IPS DF 6.9 (cell line): ENCODE measurements around the gene PDE6A.
A peak's percentile ranks its signal among the peaks of the same experiment; 100 is the strongest.

Experiments
- DNase-seq: peaks from one replicate; pipeline ENCODE4 v3.0.0-alpha.2; 2013; ENCODE audit warnings: low read depth, low spot score
- H3K27ac ChIP-seq: one replicate; pipeline ENCODE4 v1.5.1; 2013; ENCODE audit warnings: low read length, control low read depth
- H3K27me3 ChIP-seq: 2 replicates; pipeline ENCODE4 v1.6.1; 2013; ENCODE audit warnings: mild to moderate bottlenecking, low read length; ENCODE audit not compliant: control insufficient read depth, insufficient read depth
- H3K36me3 ChIP-seq: 2 replicates; pipeline ENCODE4 v1.6.1; 2013; ENCODE audit warnings: low read length; ENCODE audit not compliant: control insufficient read depth, insufficient read depth
- H3K4me1 ChIP-seq: 2 replicates; pipeline ENCODE4 v1.6.1; 2013; ENCODE audit warnings: low read length; ENCODE audit not compliant: control insufficient read depth, insufficient read depth
- H3K4me3 ChIP-seq: 2 replicates; pipeline ENCODE4 v1.5.1; 2013; ENCODE audit warnings: mild to moderate bottlenecking, low read length
- H3K9me3 ChIP-seq: 2 replicates; pipeline ENCODE4 v1.6.1; 2013; ENCODE audit warnings: low read length, inconsistent platforms; ENCODE audit not compliant: control insufficient read depth, insufficient read depth
- WGBS: extraction: QIAGEN DNeasy Blood & Tissue Kit; methylation state at CpG from one replicate; pipeline ENCODE4 v1.1.7; 2013; ENCODE audit warnings: mixed read lengths, missing lambda C conversion rate; ENCODE audit not compliant: insufficient read length, insufficient coverage; 5-methylcytosine and 5-hydroxymethylcytosine counted together

The PDE6A gene

DNA sequence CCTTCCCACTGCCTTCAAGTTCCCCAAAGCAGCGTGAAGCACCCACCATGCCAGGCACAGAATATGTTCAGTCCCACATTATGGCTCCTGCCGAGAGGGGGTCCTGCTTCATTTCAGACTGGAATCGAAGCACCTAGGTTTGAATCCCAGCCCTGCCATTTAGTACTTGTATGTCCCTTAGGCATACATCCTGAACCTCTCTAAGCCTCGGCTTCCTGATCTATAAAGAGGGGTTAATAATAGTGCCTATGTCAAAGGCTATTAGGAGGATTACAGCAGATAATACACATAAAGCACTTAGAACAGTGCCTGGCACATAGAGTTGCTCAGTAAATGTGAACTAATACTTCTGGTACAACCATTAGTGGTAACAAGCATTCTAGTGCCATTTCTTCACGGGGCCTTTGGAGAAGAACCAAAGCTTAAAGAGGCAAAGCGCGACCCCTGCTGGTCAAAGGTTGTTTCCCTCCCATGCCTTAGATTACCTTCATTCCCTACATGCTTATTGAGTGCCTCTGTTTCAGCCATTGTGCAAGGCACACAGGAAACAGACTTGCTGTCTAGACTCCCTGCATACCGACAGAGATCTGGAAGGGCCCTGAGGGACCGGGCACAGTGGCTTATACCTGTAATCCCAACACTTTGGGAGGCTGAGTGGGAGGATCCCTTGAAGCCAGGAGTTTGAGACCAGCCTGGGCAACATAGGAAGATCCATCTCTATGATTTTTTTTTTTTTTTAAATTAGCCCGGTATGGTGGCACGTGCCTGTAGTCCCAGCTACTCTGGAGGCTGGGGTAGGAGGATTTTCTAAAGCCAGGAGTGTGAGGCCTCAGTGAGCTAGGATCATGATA is 116.2 kb downstream of the PDE6A start:
- WGBS = no CpG with 5 or more reads among the region's 11 CpGs
- no peak overlapping the region for H3K27ac ChIP-seq
- peak; percentile 84 for DNase-seq

DNA sequence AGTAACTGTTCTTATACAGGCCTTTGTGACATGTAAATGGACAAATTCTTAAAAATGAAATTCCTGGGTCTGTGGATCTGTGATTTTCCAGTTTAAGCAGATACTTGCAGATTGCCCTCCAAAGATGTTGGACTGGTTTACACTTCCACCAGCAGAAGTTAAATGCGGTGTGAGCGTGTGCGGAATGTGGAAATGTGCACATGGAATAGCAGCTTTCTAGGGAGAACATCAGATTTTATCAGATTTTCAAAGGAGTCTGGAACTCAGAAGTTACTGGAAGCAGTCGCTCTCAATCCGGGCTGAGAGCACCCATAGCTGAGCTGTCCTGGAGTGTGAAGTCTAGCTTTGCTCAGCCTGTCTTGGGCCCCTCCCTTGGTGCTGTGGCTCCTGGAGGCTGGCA is 117.0 kb downstream of the PDE6A start:
- DNase-seq = no peak
- Histone ChIP-seq H3K4me1 (no peaks in the 10 kb centered on the region), H3K36me3 (no peaks in the 10 kb centered on the region), H3K27ac (no peak overlapping the region), H3K9me3 (no peaks in the 10 kb centered on the region), H3K27me3 (no peaks in the 10 kb centered on the region), H3K4me3 (no peak overlapping the region)
- no CpG with 5 or more reads among the region's 5 CpGs for WGBS

More for the DNA sequence above, 116.2 kb downstream of the PDE6A start:
- Histone ChIP-seq H3K9me3 (no peaks in the 10 kb centered on the region), H3K4me1 (no peaks in the 10 kb centered on the region), H3K4me3 (no peak overlapping the region), H3K36me3 (no peaks in the 10 kb centered on the region), H3K27me3 (no peaks in the 10 kb centered on the region)

DNA sequence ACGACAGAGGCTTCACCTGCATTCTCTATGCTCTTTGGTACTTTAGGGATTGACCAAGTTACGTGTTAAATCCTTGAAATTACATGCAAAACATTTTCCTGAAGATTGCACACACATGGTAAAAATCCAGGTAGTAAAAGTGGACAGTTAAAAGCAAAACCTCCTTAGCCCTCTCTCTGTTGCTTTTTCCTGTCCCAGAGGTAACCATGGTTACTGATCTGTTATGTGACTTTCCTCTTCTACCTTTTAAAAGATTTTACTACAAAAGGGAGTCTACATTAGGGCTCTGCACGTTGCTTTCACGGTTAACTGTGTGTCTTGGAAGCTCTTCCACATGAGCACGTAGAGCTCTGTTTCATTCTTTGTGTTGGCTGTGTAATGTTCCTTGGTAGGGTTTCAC is 117.5 kb downstream of the PDE6A start:
- Histone ChIP-seq H3K27ac (no peak overlapping the region), H3K36me3 (no peaks in the 10 kb centered on the region), H3K4me1 (no peaks in the 10 kb centered on the region), H3K4me3 (no peak overlapping the region), H3K27me3 (no peaks in the 10 kb centered on the region), H3K9me3 (no peaks in the 10 kb centered on the region)
- no CpG with 5 or more reads among the region's 5 CpGs for WGBS
- no peak for DNase-seq

DNA sequence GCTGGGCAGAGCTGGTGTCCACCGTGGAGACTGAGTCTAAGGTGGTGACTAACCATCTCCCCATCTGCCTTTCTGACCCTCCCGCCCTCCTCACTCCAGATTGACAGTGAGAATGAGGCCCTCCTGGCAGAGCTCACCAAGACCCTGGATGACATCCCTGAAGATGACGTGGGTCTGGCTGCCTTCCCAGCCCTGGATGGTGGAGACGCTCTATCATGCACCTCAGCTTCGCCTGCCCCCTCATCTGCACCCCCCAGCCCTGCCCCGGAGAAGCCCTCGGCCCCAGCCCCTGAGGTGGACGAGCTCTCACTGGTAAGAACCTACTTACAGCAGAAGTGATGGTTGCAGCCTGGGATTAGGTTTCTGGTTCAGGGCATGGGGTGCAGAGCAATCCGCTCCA is 118.0 kb downstream of the PDE6A start:
- H3K4me1 ChIP-seq = no peaks in the 10 kb centered on the region
- no peaks in the 10 kb centered on the region for H3K36me3 ChIP-seq
- DNase-seq = no peak
- no CpG with 5 or more reads among the region's 9 CpGs for WGBS
- no peaks in the 10 kb centered on the region for H3K27me3 ChIP-seq
- H3K27ac ChIP-seq = no peak overlapping the region
- no peaks in the 10 kb centered on the region for H3K9me3 ChIP-seq
- H3K4me3 ChIP-seq = no peak overlapping the region

DNA sequence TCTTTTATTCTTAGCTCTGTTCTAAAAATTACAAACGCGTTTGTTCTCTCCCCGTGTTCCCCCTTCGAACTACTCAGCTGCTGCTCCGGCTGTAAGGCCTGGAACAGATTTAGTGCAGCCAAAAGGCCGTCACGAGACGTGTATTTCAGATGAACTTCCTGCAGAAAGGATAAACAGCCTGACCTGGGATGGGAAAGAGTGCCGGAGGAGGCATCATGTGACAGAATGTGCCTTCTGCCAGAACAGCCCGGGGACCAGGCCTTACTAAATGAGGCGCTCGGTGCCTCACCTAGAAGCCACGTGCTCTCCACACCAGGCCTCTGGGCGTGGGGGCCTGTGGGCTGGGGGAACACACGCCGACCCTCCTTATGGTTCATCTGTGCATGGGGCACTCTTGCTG is 119.7 kb downstream of the PDE6A start:
- no peak overlapping the region for H3K4me3 ChIP-seq
- DNase-seq = no peak
- 0 out of 2 replicates have a peak, but pooled peaks cover 2% of the 10 kb centered on the region for H3K4me1 ChIP-seq
- WGBS = no CpG with 5 or more reads among the region's 16 CpGs
- no peaks in the 10 kb centered on the region for H3K9me3 ChIP-seq
- no peaks in the 10 kb centered on the region for H3K36me3 ChIP-seq
- no peak overlapping the region for H3K27ac ChIP-seq
- no peaks in the 10 kb centered on the region for H3K27me3 ChIP-seq

DNA sequence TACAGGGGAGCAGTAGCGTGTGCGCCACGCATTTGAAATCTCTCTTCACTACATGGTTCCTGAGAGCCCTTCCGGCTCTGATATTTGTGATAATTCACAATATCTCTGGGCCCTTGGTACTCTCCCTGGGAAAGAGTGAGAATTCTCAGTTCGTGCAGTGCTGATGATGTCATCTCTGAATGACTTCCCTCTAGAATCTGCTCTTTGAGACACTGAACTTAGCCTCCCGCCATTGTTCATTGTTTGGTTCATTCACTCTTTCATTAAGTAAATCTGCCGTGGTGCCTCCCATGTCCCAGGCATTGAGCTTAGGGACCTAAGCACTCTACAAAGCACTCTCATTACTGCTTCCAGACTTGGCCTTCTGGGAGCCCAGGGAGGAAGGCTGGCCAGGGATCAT is 120.5 kb downstream of the PDE6A start:
- WGBS = no CpG with 5 or more reads among the region's 7 CpGs
- Histone ChIP-seq H3K4me3 (no peak overlapping the region), H3K27me3 (no peaks in the 10 kb centered on the region), H3K4me1 (0 out of 2 replicates have a peak, but pooled peaks cover 2% of the 10 kb centered on the region), H3K27ac (no peak overlapping the region), H3K9me3 (no peaks in the 10 kb centered on the region), H3K36me3 (no peaks in the 10 kb centered on the region)
- DNase-seq = no peak

DNA sequence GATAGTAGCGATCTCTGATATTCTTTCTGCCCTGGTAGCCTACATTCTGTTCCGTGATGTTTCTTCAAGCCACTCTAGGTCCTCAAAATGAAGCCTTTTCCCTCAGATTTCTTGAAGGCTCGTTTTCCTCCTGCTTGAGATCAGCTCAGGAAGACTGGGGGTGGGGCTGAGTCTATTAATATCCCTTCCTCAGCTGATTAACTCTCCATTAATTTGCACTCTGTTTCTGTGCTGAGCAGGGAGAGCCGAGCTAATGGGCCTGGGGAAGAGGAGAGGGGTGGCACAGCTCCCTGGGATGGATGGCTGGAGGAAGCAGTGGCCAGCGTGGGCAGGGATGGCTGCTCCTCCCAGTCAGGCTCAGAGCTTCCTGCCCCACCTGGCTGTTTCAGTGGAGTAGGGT is 121.2 kb downstream of the PDE6A start:
- Histone ChIP-seq H3K27ac (no peak overlapping the region), H3K9me3 (no peaks in the 10 kb centered on the region), H3K4me1 (0 out of 2 replicates have a peak, but pooled peaks cover 2% of the 10 kb centered on the region), H3K36me3 (no peaks in the 10 kb centered on the region), H3K27me3 (no peaks in the 10 kb centered on the region), H3K4me3 (no peak overlapping the region)
- WGBS = no CpG with 5 or more reads among the region's 5 CpGs
- no peak for DNase-seq

DNA sequence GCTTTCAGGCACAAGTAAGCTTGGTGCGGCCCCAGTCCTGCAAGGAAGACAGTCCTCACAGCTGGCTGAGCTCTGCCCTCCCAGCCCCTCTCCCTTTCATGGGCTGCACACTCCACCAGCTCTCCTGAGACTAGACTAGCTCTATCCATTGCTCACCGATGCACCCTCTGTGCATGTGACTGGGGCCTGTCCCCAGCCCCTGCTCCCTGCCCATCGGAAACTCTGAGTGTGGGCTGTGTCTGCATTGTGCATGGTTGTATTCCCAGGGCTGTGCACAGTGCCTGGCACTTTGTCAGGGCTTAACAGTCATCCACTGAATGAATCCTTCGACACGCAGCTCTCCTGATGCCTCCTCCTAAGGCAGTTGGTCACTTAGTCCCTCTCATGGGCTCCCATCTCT is 122.3 kb downstream of the PDE6A start:
- Histone ChIP-seq H3K27me3 (no peaks in the 10 kb centered on the region), H3K9me3 (no peaks in the 10 kb centered on the region), H3K4me3 (no peak overlapping the region), H3K36me3 (no peaks in the 10 kb centered on the region), H3K27ac (no peak overlapping the region), H3K4me1 (0 out of 2 replicates have a peak, but pooled peaks cover 2% of the 10 kb centered on the region)
- no CpG with 5 or more reads among the region's 5 CpGs for WGBS
- DNase-seq = no peak

DNA sequence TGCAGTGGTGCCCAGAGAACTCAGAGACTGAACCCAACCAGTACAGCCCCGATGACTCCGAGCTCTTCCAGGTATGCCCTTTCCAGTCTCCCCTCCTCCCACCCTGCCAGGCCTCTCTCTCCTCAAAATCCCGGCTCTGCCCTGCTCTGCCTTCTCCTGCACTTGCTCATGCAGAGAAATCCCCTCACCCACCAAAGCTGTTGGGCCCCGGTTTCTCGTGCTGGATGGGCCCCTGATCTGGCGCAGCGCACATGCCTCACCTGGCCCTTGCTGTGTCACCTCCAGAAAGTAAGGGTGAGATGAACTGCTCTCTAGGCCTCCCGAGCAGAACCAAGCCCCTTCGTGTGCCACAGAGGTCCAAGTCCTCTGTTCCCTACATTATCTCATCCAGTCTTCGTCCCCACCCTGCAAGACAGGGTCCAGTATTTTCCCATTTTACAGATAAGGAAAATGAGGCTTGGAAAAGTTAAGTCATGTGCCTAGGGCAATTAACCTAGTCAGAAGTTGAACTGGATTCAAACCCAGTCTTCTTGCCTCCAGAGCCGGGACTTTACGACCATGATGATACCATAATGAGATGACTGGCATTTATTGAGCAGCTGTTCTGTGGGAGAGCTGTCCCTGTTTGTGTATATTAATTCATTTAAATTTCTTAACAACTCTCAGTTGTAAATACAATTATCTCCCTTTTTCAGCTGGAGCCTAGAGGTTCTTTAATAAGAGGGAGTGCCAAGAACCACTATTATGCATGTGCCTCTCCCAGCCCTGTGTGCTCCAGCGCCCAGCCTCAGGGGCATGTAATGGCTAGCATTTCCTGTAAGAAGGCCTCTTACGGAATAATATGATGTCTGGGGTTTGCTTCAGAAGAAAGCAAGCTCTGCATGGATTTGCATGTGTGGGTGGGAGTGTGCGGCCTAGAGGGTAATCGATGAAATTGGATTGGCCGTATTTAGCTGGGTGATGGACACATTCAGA is 123.8 kb downstream of the PDE6A start:
- Histone ChIP-seq H3K27me3 (no peaks in the 10 kb centered on the region), H3K4me3 (no peak overlapping the region), H3K9me3 (no peaks in the 10 kb centered on the region), H3K4me1 (0 out of 2 replicates have a peak, but pooled peaks cover 2% of the 10 kb centered on the region), H3K36me3 (no peaks in the 10 kb centered on the region), H3K27ac (no peak overlapping the region)
- WGBS = no CpG with 5 or more reads among the region's 17 CpGs
- no peak for DNase-seq

DNA sequence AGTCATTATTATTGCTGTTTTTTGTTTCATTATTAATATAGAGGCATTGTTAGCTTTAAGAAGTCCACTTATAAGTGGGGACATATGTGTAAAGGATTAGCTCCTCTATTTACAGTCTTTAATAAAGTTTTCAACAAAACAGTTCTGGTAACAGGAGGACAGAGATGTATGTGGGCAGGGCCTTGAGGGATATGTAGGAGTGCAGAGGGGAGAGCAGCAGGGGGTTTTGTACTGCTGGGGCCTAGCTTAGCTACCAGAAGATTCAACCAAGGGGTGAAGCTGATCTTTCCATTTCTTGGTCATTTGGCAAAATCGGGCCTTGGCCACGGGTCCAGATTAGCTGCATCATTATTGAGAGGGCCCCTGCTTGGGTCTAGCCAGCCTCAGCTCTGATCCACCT is 124.6 kb downstream of the PDE6A start:
- no CpG with 5 or more reads among the region's 2 CpGs for WGBS
- Histone ChIP-seq H3K4me1 (0 out of 2 replicates have a peak, but pooled peaks cover 2% of the 10 kb centered on the region), H3K27ac (no peak overlapping the region), H3K36me3 (no peaks in the 10 kb centered on the region), H3K27me3 (no peaks in the 10 kb centered on the region), H3K4me3 (no peak overlapping the region), H3K9me3 (no peaks in the 10 kb centered on the region)
- no peak for DNase-seq
